Stomach (tissue), 9 donors: ENCODE results near the gene SIX3. TPM values are rescaled to one million over a fixed set of nuclear protein-coding genes. Genes with fewer than 3 reads are reported as not detected.

Experiments used
- DNase-seq, 2 donors: peaks; one replicate each; pipeline versions ENCODE4 v3.0.0 to v3.0.0-alpha.2; 2013 to 2019
- H3K27ac ChIP-seq, 5 donors: fragments of 200-600 bp in 4 of 5; sonication (generic) in 4 of 5; one replicate each; pipeline ENCODE4 v1.5.1; 2013 to 2019; ENCODE audit warnings: mild to moderate bottlenecking in 1 of 5, moderate library complexity in 1 of 5
- H3K27me3 ChIP-seq, 3 donors: fragments of 200-600 bp; sonication (generic); one replicate each; pipeline ENCODE4 v1.5.1; 2017 to 2019; ENCODE audit warnings: mixed run types in 1 of 3
- H3K36me3 ChIP-seq, 4 donors: fragments of 200-600 bp; sonication (generic); 1 replicate in 3 of 4; 2 replicates in 1 of 4; pipeline ENCODE4 v1.5.1; 2016 to 2019
- H3K4me1 ChIP-seq, 4 donors: fragments of 200-600 bp; sonication (generic); one replicate each; pipeline ENCODE4 v1.5.1; 2016 to 2019
- H3K4me3 ChIP-seq, 4 donors: fragments of 200-600 bp; sonication (generic) in 3 of 4; one replicate each; pipeline ENCODE4 v1.5.1; 2016 to 2019; ENCODE audit warnings: mild to moderate bottlenecking in 1 of 4
- H3K9me3 ChIP-seq, 4 donors: fragments of 200-600 bp; sonication (generic); one replicate each; pipeline ENCODE4 v1.5.1; 2016 to 2019
- EP300 ChIP-seq: sonication (generic); formaldehyde crosslinking; IDR thresholded peaks from one replicate; pipeline ENCODE4 v1.6.1; 2017; ENCODE audit warnings: antibody characterized with exemption
- POLR2A ChIP-seq, 4 donors: fragments of 450-650 bp; IDR thresholded peaks; one replicate each; pipeline ENCODE4 v1.6.1; 2016; ENCODE audit warnings: antibody characterized with exemption in 4 of 4, control low read depth in 2 of 4, mild to moderate bottlenecking in 1 of 4, moderate library complexity in 1 of 4
- POLR2AphosphoS5 ChIP-seq, 3 donors: sonication (generic); formaldehyde crosslinking; IDR thresholded peaks; one replicate each; pipeline ENCODE4 v1.6.1; 2016; ENCODE audit warnings: antibody characterized with exemption in 3 of 3
- WGBS, 5 donors: extraction: QIAGEN DNeasy Blood & Tissue Kit in 3 of 5; methylation state at CpG; one replicate each; pipeline versions ENCODE4 v1.1.5 to v1.1.7; 2013 to 2018; 5-methylcytosine and 5-hydroxymethylcytosine counted together
- intact Hi-C: fragments of 100-400 bp; cut with DNase I; formaldehyde crosslinking; loops from one replicate; pipeline ENCODE4 v1.15.1; 2023; ENCODE audit warnings: low total_unique reads
- polyA plus RNA-seq, 3 donors: library from polyadenylated mRNA; stranded (reverse); fragments of 200-250 nt; gene quantifications; one replicate each; pipeline ENCODE4 v1.2.3, GENCODE V29; 2013
- total RNA-seq, 5 donors: library from RNA; depleted of rRNA; stranded (reverse); fragments of >200 nt; gene quantifications; one replicate each; pipeline versions ENCODE4 v1.1.0 to v1.2.3, GENCODE V29; 2014 to 2016
- TF ChIP-seq, protein P1 (sequence below), 7 experiments: fragments of 450-650 bp in 4 of 7; fragments of 200-600 bp in 3 of 7; sonication (generic) in 3 of 7; IDR thresholded peaks; one replicate each; pipeline ENCODE4 v1.5.1; 2016 to 2019; ENCODE audit warnings: antibody characterized with exemption in 7 of 7, control low read depth in 2 of 7, mild to moderate bottlenecking in 1 of 7
- donor health status: healthy with polysubstance abuse.
- donor health status: Bipolar disorder and iron deficiency.
- donor health status: healthy.

SIX3 gene
- total and polyA plus RNA-seq, 8 donors: not detected

DNA sequence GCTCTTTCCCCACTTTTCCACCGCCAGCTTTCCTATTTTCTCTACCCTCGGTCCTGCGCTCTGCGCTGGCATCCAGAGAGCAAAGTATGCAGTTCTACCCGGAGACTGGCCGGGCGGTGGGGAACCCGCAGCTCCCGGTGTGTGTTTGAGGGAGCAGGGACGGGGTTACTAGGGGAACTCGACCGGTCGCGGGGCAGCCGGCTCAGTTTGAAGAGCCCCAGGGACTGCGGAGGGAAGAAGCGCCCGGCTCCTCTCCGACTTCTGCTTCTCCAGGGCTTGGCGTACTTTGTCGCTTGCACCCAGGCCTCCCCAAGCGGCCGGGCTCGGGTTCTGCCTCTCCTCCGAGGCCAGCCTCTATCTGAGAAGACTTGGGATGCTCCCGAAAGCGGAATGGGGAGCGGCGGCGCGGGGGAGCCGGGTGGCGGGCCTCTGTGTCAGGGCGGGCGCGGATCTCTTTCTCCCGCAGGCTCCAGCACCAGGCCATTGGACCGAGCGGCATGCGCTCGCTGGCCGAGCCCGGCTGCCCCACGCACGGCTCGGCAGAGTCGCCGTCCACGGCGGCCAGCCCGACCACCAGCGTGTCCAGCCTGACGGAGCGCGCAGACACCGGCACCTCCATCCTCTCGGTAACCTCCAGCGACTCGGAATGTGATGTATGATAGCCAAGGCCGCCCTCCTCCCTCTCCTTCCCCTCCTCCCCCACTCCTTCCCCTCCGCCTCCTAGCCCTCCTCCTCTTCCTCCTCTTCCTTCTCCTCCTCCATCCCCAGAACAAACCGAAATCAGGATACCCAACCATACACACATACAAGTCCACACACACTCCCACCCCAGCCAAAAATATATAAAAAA, 2.8 kb downstream of the SIX3 start:
- Histone ChIP-seq H3K36me3 (no peaks in the 10 kb centered on the region), H3K4me1 (peaks cover 25 to 63% (median 50%) of the 10 kb centered on the region in 4 donors), H3K27ac (no peak overlapping the region), H3K4me3 (peak overlapping the region in 2 of 4 donors; percentile 30 to 34), H3K9me3 (no peaks in the 10 kb centered on the region), H3K27me3 (peaks cover 29 to 100% (median 85%) of the 10 kb centered on the region in 3 donors)
- TF ChIP-seq POLR2AphosphoS5 (IDR thresholded peaks at IDR 0.05) (no peak), POLR2A (IDR thresholded peaks at IDR 0.05) (no peak), EP300 (no peak)
- TF ChIP-seq, protein P1, sequence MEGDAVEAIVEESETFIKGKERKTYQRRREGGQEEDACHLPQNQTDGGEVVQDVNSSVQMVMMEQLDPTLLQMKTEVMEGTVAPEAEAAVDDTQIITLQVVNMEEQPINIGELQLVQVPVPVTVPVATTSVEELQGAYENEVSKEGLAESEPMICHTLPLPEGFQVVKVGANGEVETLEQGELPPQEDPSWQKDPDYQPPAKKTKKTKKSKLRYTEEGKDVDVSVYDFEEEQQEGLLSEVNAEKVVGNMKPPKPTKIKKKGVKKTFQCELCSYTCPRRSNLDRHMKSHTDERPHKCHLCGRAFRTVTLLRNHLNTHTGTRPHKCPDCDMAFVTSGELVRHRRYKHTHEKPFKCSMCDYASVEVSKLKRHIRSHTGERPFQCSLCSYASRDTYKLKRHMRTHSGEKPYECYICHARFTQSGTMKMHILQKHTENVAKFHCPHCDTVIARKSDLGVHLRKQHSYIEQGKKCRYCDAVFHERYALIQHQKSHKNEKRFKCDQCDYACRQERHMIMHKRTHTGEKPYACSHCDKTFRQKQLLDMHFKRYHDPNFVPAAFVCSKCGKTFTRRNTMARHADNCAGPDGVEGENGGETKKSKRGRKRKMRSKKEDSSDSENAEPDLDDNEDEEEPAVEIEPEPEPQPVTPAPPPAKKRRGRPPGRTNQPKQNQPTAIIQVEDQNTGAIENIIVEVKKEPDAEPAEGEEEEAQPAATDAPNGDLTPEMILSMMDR (IDR thresholded peaks at IDR 0.05): no peak
- WGBS, 5 donors: 5 to 15% (median 11%) methylated on average over 38 to 62 of the region's 62 CpGs
- intact Hi-C loops: no loop called here
- DNase-seq: no peak

GRCh38 chr2:44944952-44945612, 3.6 kb downstream of the SIX3 start:
- no peak for TF ChIP-seq EP300
- TF ChIP-seq, protein P1 (IDR thresholded peaks at IDR 0.05): no peak
- no peak for TF ChIP-seq POLR2AphosphoS5 (IDR thresholded peaks at IDR 0.05)
- no peak for TF ChIP-seq POLR2A (IDR thresholded peaks at IDR 0.05)
- Histone ChIP-seq H3K27me3 (peaks cover 33 to 100% (median 85%) of the 10 kb centered on the region in 3 donors), H3K36me3 (no peaks in the 10 kb centered on the region), H3K9me3 (no peaks in the 10 kb centered on the region), H3K4me3 (peak overlapping the region in 1 of 4 donors; percentile 34), H3K4me1 (peaks cover 30 to 65% (median 54%) of the 10 kb centered on the region in 4 donors), H3K27ac (no peak overlapping the region)
- DNase-seq: no peak
- 14 to 21% (median 19%) methylated on average over 18 of the region's 18 CpGs for WGBS, 5 donors
- intact Hi-C loops: no loop called here

GRCh38 chr2:44945676-44946371, 4.3 kb downstream of the SIX3 start:
- Histone ChIP-seq H3K4me1 (peaks cover 30 to 62% (median 51%) of the 10 kb centered on the region in 4 donors), H3K27ac (no peak overlapping the region), H3K27me3 (peaks cover 27 to 100% (median 83%) of the 10 kb centered on the region in 3 donors), H3K4me3 (no peak overlapping the region), H3K9me3 (no peaks in the 10 kb centered on the region), H3K36me3 (no peaks in the 10 kb centered on the region)
- 36 to 68% (median 44%) methylated on average over 16 of the region's 16 CpGs for WGBS, 5 donors
- TF ChIP-seq EP300: no peak
- TF ChIP-seq, protein P1 (IDR thresholded peaks at IDR 0.05): no peak
- no peak for TF ChIP-seq POLR2A (IDR thresholded peaks at IDR 0.05)
- no peak for TF ChIP-seq POLR2AphosphoS5 (IDR thresholded peaks at IDR 0.05)
- intact Hi-C loops: no loop called here
- no peak for DNase-seq

- Histone ChIP-seq H3K9me3 (no peaks in the 10 kb centered on the region), H3K4me1 (peaks cover 30 to 56% (median 44%) of the 10 kb centered on the region in 4 donors), H3K36me3 (no peaks in the 10 kb centered on the region), H3K27me3 (peaks cover 20 to 100% (median 83%) of the 10 kb centered on the region in 3 donors), H3K4me3 (no peak overlapping the region), H3K27ac (no peak overlapping the region)
- TF ChIP-seq, protein P1 (IDR thresholded peaks at IDR 0.05): no peak
- TF ChIP-seq POLR2A (IDR thresholded peaks at IDR 0.05) (no peak), EP300 (no peak), POLR2AphosphoS5 (IDR thresholded peaks at IDR 0.05) (no peak)
- intact Hi-C loops: no loop called here
- 77 to 85% (median 80%) methylated on average over 11 of the region's 11 CpGs for WGBS, 5 donors
- no peak for DNase-seq
Measured at GRCh38 chr2:44946372-44947027, 5.0 kb downstream of the SIX3 start.
